ENCODE results near the gene TNS1.
A peak's percentile ranks its signal among the peaks of the same experiment; 100 is the strongest.

The TNS1 gene

DNA sequence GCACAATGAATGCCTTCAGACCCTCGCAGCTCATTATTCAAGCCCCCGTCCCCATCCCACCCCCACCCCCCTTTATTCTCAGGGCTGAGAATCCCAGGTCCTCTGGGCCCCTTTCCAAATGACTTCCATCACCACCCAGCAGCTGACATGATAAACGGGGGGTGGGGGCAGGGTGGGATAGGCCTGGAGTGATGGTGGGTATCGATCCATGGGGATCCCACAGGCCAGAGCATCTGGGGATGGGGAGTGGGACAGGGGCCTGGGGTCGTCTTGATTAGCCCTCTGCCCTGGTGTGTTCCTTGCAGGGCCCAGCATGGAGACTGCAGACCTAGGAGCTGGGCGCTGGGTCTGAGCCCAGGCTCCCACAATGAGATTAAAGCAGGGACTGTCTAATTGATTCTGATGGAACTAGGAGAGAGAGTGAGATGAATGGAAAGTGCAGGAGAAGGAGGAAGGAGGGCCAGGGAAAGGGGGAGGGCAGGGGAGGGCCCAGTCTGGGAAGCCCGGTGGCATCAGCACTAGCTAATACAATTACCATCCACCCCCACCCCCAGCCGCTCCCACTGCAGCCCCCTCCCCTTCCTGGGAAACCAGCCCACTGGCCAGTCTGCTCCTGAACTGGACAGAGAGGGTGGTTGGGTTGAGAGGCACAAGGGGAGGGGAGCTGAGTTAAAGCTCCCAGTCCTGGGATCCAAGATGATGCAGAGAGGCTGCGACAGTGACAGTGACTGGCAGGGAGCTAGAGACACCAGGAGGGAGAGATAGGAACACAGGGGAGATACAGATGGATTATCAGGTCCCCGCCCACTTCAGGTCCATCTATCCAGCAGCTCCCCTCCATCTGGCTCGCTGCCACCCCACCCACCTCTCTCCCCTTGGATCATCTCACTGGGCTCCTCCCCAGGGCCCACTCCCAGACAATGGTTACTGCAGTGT, 13.1 kb upstream of the TNS1 start:
- no peak for DNase-seq (ENCODE audit: low read depth)

DNA sequence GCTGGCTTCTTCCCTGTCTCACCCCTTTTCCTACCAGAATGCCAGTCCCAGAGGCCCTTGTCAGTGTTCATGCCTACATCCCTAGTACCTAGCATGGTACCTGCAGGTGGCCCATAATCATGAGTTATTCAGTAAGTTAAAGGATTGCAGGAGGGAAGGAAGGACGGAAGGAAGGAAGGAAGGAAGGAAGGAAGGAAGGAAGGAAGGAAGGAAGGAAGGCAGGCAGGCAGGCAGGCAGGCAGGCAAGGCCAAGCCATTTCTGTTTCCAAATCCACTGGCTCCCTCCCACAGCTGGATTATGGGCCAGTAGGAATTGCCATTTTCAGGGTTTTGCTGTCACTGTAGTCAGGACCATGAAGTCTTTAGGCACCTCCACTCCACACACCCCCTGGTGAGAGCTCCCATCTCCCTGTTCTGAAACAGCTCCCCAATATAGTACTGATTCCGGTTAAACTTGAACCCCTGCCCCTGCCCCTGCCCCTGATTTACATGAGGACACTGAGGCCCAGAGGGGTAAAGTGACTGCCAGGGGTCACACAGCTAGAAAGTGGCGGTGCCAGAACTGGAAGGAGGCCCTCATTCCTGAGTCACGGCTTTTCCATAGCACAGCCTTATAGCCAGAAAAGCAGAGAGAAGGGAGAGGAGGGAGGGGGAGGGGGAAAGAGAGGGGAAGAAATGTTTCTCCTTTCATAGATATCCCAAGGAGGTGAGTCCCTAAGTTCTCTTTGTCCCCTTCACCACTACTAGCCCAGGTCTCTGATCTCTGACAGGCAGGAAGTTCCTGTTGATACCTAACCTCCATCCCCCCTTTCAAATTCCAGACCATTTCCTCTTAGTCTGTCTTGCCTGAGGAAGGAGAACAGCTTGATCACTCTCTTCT, 12.2 kb upstream of the TNS1 start:
- no peak for DNase-seq (ENCODE audit: low read depth)

DNA sequence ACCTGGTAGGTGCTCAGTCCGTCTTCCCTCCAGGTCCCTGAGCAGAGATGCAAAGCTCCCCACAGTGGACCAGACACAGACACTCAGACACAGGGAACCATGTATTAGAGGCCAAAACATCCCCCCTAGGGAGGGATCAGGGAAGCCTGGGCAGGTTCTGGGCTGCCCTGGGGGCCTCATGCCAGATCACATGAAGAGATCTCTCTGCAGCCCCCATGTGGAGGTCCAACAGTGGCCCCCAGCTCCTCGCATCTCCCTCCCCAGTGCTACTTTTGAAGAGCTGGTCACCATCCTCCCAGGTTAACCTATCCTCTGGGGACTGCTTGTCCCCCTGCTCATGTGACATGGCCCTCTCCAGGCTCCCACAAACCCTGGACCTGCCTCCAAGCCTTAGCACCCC, 10.5 kb upstream of the TNS1 start:
- DNase-seq (ENCODE audit: low read depth), result no peak

DNA sequence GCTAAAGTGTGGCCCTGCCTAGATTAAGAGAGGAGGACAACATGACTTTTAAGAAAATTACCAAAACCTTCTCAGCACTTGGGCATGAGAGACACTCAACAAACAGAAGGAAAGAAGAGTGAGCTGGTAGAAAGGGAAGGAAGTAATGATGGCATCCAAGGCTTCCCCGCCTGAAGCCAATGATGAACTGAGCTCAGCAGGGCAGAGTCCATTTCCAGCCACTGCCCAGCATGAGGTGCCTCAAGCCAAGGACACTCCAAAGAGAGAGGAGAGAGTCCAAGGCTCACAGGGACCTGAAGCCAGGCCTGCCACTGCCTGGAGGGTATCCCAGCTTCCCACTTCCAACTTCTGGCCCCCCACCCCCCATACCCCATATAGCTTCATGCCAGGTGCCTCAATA, 9.5 kb upstream of the TNS1 start:
- no peak for DNase-seq (ENCODE audit: low read depth)

DNA sequence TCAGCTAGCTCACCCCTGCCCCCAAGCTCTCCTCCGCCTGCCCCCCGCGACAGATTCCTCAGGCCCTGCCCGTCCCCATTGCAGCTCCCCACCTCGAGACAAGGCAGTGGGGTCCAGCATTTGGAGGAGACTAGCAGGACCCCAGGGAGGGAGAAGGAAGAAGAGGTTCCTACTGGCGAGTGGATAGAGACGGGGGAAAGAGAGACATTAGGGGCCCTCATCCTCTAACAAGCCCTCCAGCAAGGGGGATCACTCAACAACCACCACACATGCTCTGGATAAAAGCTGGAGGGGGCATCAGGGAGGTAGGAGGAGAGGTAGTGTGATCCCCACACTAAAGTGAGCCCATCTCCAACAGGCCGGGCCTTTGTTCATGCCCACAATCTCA, 8.9 kb upstream of the TNS1 start:
- no peak for DNase-seq (ENCODE audit: low read depth)

DNA sequence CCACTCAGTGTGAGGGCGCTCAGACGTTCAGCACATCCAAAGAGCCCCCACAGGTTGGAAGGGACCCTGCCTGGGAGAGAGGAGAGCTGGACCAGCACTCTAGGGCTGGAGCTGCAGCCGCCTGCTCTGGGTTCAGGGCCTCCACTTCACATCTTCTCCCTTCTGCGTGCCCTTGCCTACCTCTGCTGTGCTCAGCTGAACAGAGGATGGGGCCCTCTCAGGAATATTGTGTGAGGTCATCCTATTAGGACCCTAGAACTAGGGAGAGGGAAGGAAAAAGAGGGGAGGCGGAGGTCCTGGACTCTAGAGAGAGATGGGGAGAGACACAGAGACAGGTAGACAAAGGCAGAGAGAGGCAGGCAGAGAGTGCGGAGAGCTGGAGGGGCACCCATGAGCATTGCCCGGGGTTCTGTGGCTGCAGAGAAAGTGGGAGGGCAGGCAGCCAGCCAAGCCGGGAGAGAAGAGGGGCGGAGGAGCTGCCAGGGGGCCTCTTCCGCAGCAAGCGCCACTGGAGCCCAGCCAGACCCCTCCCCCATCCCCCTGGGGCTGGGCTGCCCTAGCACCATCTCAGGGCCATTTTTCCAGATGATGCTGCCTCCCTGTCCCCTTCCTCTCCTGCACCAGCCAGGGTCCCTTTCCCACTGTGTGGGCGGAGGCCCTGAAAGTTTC, 8.3 kb upstream of the TNS1 start:
- no peak for DNase-seq (ENCODE audit: low read depth)

DNA sequence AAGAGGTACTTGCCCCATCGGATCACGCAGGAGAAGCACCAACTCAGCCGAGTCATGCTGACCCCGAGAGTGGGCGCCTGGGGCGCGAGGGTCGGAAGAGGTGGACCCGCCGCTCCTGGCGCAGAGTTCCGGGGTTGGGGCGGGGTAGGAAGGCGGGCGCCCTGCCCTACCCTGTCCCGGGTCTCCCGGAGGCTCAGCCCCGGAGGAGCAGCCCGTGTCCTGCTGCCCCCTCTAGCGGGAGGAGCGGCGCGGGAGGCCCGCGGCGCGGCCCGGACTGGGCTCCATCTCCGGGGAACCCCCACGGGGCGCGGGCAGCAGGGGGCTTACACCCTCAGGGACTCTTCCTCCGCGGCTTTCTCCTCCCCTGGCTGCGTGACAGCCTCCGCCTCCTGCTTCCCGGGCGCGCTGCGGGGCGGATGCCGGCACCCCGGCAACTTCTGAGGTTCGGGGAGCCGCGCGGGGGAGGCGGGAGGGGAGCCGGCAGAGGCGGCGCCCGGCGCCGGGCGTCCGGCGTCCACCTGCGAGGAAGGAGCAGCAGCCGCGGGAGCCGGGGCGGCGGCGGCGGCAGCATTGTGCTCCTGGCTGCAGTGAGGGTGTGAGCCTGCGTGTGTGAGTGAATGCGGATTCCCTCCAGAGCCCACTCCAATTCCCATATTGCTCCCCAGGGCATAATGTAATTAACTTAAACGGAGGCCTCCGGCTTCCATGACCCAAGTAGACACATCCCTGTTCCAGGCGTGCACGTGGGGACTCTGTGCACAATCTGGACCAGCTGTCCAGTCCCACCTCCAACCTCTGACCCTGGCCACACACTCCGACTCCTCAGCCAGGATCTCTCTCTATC, 7.6 kb upstream of the TNS1 start:
- peak; percentile 34 for DNase-seq (ENCODE audit: low read depth)

DNA sequence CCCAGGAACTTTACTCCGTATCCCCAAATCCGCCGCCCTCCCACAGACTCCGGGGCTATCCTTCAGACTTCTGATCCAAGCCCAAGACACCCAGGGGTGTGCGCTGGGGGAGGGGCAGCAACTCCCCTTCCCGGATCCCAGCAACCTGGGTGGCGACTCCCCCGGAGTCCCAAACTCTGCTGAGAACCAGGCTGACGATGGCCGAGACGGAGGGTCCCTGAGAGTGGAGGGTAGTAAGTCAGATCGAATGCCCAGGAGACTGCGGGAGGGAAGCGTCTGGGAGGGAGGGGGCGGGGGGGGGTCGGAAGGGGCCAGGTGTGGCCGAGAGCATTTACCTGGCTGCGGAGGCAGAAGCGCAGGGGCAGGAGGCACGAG, 7.0 kb upstream of the TNS1 start:
- no peak for DNase-seq (ENCODE audit: low read depth)

DNA sequence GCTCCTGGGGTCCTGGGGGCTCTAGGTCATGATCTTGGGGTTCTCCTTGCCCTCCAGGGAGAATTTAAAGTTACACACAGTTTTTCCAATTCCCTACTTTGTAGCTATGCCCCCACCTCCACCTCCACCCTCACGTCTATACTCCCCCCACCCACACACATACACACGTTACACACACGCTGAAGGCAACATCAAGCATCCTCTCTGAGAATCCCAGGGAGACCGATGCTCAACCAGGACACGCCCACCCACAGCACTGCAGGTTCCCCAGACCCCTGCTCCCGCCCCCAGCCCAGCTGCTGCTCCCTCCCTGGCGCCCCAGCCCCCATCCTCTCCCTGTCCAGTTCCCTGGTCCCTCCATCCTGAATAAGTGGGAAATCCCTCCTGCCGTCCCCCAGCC, 6.4 kb upstream of the TNS1 start:
- no peak for DNase-seq (ENCODE audit: low read depth)

DNA sequence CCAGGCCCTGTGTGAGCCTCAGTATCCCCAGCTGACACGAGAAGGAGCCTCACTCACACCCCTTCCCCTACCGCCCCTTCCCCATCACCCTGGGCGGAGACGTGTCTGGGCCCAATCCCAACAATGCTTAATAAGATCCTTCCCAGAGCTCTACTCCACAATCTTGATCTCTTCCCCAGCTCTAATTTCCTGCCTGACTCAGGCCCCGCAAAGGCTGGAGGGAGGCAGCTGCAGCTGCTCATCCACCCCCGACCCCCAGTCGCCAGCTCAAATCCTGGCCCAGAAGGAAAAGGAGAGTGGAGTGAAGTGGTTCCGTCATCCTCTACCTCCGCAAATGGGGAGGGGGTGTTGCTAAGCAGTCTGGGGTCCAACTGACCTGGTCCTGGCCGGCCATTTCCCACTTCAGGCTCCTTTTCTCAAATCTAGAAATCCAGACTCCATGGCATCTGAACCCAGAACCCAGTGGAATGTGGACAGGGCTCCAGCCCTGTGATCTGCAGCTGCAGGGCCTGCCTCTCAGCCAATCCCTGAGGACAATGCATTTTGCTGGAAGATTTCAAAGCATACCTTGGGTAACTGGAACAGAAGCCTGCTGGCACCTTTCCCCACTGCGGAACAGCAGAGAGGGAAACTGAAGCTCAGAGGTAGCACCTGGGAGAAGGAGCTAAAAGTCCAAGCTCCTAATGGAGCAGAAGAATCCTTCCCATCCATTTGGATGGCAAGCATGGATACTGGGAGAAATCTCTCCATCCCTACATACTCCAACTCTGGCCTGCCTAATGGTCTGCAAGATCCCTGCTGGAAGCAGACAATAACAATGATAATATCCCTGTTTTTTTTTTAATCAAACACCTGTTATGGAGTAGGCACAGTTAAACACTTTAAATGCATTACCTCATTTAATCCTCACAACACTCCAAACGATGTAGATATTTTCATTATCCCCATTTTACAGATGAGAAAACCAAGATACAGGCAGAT, 5.6 kb upstream of the TNS1 start:
- DNase-seq (ENCODE audit: low read depth), result no peak

DNA sequence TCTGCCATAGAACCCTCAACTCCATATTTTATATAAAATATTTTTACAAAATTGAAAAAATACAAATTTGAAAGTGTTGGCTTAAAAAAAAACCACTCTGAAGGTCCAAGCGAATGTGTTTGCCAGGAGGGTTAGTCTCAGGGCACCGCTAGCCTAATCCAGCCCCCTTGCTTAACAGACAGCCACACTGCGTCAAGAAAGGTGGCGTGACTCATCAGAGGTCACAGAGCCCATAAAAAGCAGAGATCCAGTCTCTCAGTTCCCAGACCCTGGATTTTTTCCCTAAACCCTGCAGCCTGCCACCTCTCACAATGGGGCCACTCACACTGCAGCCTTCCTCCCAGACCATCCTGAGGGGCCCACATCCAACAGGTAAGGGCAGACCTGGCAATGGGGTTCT, 3.9 kb upstream of the TNS1 start:
- DNase-seq (ENCODE audit: low read depth), result no peak

DNA sequence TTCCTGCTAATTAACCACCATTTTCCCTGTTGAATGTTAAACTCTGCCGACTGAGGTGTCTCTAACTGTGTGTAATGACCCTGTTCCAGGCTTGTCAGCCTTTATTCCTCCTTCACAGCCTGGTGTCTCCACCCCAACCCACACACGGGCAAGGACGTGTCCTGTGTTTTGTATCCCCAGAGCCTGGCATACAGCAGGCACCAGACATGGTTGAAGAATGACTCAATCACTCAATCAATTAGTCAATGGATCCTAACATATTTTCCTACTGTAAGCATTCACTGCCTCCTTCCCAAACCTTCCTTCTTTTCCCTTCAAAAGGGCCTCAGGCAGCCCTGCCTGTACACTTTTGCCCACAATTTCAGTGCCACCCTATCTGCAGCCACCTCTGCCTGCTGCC, 2.7 kb upstream of the TNS1 start:
- no peak for DNase-seq (ENCODE audit: low read depth)

DNA sequence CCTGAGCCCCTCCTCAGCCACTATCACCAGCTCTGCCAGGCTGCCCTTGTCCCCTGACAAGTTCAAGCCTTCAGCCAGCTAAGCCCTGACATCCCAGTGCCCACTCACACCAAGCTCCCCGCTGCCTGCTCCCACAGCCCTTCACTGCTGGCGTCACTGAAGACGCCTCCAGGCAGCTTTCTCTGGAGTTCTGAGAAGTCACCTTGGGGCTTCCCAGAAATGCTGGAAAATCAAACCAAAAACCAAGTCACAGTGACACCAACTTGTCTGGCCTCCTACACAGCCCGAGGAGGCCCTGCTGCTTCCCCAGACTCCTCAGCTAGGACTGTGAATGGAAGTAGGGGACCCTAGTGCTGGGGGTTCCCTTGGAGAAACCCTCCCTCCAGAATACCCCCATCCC, 2.2 kb upstream of the TNS1 start:
- DNase-seq (ENCODE audit: low read depth), result no peak

DNA sequence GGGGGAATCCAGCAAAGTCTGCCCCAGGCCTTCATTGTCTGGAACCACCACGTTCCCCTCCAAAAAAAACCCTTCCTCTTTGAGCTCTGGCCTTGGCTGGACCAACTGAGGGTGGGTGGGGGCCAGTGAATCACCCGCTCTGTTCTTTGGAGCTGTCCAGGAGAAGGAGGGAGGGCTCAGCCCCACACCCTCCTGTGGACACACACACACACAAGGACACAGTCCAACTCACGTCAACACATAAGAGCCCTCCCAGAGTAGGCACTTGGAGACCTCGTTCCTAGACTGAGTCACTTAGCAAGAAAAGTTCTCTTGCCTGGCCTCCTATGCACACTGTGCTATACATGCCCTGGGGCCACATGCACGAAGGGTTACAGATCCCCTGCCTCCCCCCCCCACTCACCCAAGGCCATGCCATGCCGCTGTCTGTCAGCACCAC, 1.2 kb upstream of the TNS1 start:
- DNase-seq (ENCODE audit: low read depth), result no peak

DNA sequence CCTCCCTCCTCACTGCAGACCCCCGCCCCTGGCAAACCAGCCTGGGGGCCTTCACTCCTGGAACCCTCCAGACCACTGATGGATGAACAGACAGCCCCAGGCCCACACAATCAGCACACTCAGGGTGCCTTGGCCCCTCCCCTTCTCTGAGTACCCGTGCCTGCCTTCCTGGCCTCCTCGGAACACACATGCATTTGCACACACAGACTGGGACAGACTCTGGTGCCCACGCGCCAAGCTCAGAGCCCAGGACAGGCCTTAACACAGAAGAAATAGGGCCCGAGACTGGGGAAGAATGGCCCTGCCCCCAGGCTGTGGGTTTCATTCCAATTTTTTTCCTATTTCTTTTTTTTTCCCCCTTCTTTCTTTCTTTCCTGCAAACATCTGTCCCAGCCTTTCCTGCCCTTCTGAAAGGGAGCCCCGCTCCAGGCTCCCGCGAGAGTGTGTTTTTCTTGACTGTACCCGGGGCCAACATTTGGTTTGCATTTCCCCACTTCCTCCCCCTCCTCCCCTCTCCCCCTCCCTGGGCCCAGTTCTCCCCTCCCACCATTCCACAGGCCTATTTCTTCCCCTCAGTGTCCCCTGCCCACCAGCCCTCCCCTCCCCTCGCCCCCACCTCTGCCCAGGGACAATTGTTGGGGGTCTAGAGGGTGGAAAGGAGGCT, 618 bp upstream of the TNS1 start:
- DNase-seq (ENCODE audit: low read depth), result no peak

DNA sequence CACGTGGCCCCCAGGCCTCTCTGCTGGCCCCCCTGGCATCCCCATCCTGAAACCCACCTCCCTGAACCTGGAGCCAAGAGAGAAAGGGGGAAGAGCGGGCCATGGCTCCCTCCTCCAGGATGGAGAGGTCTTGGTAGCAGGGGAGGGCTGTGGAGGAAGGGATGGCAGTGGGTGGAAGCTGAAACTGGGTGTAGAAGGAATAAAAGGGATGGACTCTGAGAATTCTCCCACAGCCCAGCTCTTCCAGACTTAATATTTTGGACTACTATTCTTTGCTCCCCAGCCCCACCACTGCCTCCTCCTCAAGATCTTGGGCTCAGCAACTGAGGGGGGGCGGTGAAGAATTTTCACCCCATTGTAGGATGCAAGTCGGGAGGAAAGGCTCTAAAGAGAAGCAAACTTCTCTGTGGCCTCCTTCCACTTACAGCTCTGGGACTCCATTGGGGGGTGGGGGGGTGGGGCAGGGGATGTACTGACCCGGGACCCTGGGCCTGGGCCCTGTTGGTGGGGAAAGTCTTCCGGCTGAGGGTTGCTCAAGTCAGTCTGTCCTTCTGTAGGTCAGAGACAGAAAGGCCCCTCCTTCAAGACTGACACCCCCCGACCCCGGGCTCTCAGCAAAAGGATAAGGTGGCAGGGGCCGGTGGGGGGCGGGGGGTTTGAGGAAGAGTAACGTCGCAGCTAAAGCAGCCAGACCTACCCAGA, 501 bp downstream of the TNS1 start:
- no peak for DNase-seq (ENCODE audit: low read depth)

DNA sequence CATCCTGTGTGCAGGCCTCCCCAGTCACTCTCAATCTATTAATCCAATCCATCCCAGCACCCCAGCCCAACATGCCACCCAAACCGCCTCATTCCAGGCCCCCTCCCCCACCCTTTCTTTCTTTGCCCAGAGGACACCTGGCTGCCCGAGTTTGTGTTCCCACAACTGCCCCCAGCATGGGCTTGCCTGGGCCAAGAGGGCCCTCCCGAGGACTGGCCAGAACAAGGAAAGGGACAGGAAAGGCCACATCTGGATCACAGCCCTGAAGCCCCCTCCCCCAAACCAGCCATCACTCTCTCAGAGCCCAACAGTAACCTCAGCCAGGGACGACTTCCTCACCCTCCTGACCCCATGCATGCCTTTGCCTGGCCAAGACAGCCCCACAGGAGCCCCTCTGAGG, 1.2 kb downstream of the TNS1 start:
- no peak for DNase-seq (ENCODE audit: low read depth)

DNA sequence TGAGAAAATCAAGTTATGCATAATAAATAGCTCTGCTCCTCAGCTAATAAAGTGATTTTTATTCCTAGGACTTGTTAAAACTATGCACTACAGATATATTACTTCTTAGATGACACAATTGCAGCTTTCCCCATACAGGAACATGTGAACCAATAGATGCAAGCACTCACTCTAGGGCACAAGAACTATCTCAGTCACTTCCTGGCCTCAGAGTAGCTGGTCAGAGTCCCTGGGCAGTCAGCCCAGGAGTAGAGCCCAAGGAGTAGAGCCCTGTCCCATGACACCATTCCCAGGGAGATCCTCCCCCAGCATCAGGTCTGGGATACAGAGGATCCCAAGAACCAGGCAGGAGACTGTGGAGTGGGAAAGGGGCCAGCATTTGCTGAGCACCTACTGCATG, 2.7 kb downstream of the TNS1 start:
- DNase-seq (ENCODE audit: low read depth), result no peak

DNA sequence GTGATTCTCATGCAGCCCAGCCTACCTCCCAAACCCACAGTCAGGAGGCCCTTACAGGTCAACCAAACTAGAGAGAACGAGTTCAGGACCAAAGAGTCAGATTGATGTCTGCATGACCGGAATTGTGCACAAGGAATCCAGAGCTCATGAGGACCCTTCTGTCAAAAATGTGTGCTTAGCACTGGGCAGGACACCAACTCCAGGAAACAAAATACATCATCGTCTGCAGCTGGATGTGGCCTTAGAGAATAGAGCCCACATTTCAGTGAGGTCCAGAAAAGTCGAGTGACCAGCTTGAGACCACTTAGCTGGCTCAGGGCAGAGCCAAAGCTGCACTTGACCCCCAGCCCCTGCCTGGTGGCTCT, 3.2 kb downstream of the TNS1 start:
- DNase-seq (ENCODE audit: low read depth), result no peak
